Brain pericyte (primary cell): ENCODE data around the gene MOK.

Source experiments
- DNase-seq: peaks from one replicate; pipeline ENCODE4 v3.0.0-alpha.2; 2012; ENCODE audit warnings: low read depth, low spot score

Gene MOK

DNA sequence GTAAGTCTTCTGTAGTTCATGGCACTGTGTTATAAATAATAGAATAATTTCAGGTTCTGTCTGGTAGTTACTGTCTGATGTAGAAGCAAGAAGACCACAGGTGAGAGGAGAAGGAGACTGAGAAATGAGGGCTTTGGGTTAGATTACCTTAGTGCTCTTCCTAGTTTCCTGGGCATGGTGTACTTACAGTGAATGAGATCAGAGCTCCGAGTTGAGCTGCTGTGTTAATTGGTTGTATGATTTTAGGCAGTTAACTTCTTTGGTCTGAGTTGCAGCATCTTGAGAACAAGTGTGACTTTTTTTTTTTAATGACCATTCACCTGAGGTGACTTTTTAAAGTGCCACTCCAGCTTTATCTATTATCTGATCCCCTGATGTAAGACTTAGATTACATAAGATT is 123.8 kb downstream of the MOK start:
- DNase-seq, result no peak

- DNase-seq, result no peak
These were observed 124.5 kb downstream of the MOK start for GRCh38 chr14:102180248-102180998.
